ENCODE results near the gene KRABD2.
"Not testable (repeated sequence)": the region's sequence is repeated elsewhere in the genome, so short reads cannot be mapped to it uniquely, and the experiment has no call there.

Gene KRABD2

GRCh38 chr17:8360751-8361150 lies 15.8 kb downstream of the KRABD2 start:
- DNase-seq (ENCODE audit: low read depth): no peak

- no peak for DNase-seq (ENCODE audit: low read depth)
These were observed 16.2 kb downstream of the KRABD2 start for GRCh38 chr17:8360260-8360659.

- DNase-seq (ENCODE audit: low read depth): no peak
These were observed 16.7 kb downstream of the KRABD2 start for GRCh38 chr17:8359769-8360168.

GRCh38 chr17:8357910-8358309 lies 18.6 kb downstream of the KRABD2 start:
- DNase-seq (ENCODE audit: low read depth): no peak

GRCh38 chr17:8354236-8354635 lies 22.3 kb downstream of the KRABD2 start:
- DNase-seq (ENCODE audit: low read depth): no peak

- no peak for DNase-seq (ENCODE audit: low read depth)
These were observed 22.8 kb downstream of the KRABD2 start for GRCh38 chr17:8353736-8354135.

GRCh38 chr17:8350339-8350738 lies 26.2 kb downstream of the KRABD2 start:
- DNase-seq (ENCODE audit: low read depth): no peak

- not testable (repeated sequence) for DNase-seq (ENCODE audit: low read depth)
These were observed 29.5 kb downstream of the KRABD2 start for GRCh38 chr17:8347001-8347400.

- DNase-seq (ENCODE audit: low read depth): no peak
These were observed 30.4 kb downstream of the KRABD2 start for GRCh38 chr17:8345951-8346665.

- no peak for DNase-seq (ENCODE audit: low read depth)
These were observed 31.3 kb downstream of the KRABD2 start for GRCh38 chr17:8345052-8345690.

- no peak for DNase-seq (ENCODE audit: low read depth)
These were observed 35.0 kb downstream of the KRABD2 start for GRCh38 chr17:8341456-8341855.

GRCh38 chr17:8339540-8339939 lies 37.0 kb downstream of the KRABD2 start, which contains the start of gene ODF4:
TSS of gene ODF4 (plus strand) at chr17:8339840. CDS start at chr17:8340052, 212 bp downstream.
- no peak for DNase-seq (ENCODE audit: low read depth)

- DNase-seq (ENCODE audit: low read depth): no peak
These were observed 37.8 kb downstream of the KRABD2 start for GRCh38 chr17:8338753-8339140.

GRCh38 chr17:8337802-8338752 lies 38.4 kb downstream of the KRABD2 start:
- no peak for DNase-seq (ENCODE audit: low read depth)

GRCh38 chr17:8333281-8333680 lies 43.2 kb downstream of the KRABD2 start:
- DNase-seq (ENCODE audit: low read depth): no peak

- DNase-seq (ENCODE audit: low read depth): no peak
These were observed 43.8 kb downstream of the KRABD2 start for GRCh38 chr17:8332688-8333087.

- DNase-seq (ENCODE audit: low read depth): no peak
These were observed 44.4 kb downstream of the KRABD2 start for GRCh38 chr17:8332128-8332527.

- no peak for DNase-seq (ENCODE audit: low read depth)
These were observed 49.2 kb downstream of the KRABD2 start for GRCh38 chr17:8327303-8327649.
